Psoas muscle (tissue), 8 donors: ENCODE measurements around the gene PREP. TPM values are rescaled to one million over a fixed set of nuclear protein-coding genes. Genes with fewer than 3 reads are reported as not detected.

ENCODE experiments used
- ATAC-seq, 4 donors: fragments of 200-7000 bp; cut with Tn5 transposase; one replicate each; pipeline ENCODE4 v1.9.1; 2020; ENCODE audit warnings: moderate library complexity in 3 of 4, mild to moderate bottlenecking in 2 of 4
- DNase-seq, 2 donors: peaks; one replicate each; pipeline ENCODE4 v3.0.0-alpha.2; 2020
- H3K27ac ChIP-seq: fragments of 200-600 bp; one replicate; pipeline ENCODE4 v1.8.0; 2022
- H3K27me3 ChIP-seq, 3 donors: fragments of 200-600 bp in 1 of 3; one replicate each; pipeline versions ENCODE4 v1.6.1 to v1.8.0; 2013 to 2022; ENCODE audit warnings: low read length in 2 of 3, mild to moderate bottlenecking in 2 of 3, moderate library complexity in 1 of 3; ENCODE audit not compliant: insufficient read depth in 3 of 3
- H3K36me3 ChIP-seq, 2 donors: fragments of 200-600 bp in 1 of 2; one replicate each; pipeline versions ENCODE4 v1.6.1 to v1.8.0; 2013 to 2022; ENCODE audit warnings: low read depth in 1 of 2, mild to moderate bottlenecking in 1 of 2, moderate library complexity in 1 of 2; ENCODE audit not compliant: insufficient read depth in 1 of 2
- H3K4me1 ChIP-seq: fragments of 200-600 bp; one replicate; pipeline ENCODE4 v1.8.0; 2022
- H3K4me3 ChIP-seq: fragments of 200-600 bp; one replicate; pipeline ENCODE4 v1.8.0; 2022; ENCODE audit warnings: mild to moderate bottlenecking
- H3K9me3 ChIP-seq: fragments of 200-600 bp; one replicate; pipeline ENCODE4 v1.8.0; 2022
- CTCF ChIP-seq: fragments of 200-600 bp; IDR thresholded peaks from one replicate; pipeline ENCODE4 v1.8.0; 2022; ENCODE audit warnings: antibody characterized with exemption
- WGBS, 3 donors: extraction: QIAGEN DNeasy Blood & Tissue Kit; methylation state at CpG; one replicate each; pipeline versions ENCODE4 v1.1.6 to v1.1.7; 2013; 5-methylcytosine and 5-hydroxymethylcytosine counted together
- intact Hi-C, 2 donors: fragments of 100-400 bp; cut with DNase I; formaldehyde crosslinking; loops; one replicate each; pipeline versions ENCODE4 v1.11.0 to v1.14.2; 2022
- polyA plus RNA-seq, 3 donors: library from polyadenylated mRNA; stranded (reverse); fragments of 200-250 nt; gene quantifications; one replicate each; pipeline ENCODE4 v1.2.3, GENCODE V29; 2013
- total RNA-seq, 4 donors: library from RNA; stranded (reverse); fragmentation: NEBNext Ultra II Directional in 2 of 4; extraction: Animal tissue kit (Norgen Biotek cat#: 25700) in 2 of 4; gene quantifications; one replicate each; pipeline versions ENCODE4 v1.2.1 to v1.2.4, GENCODE V29; 2021 to 2023
- donor health status: healthy with polysubstance abuse.
- donor health status: DM: no; HTN: no; CAD: no; lungs with moderate emphysema.
- donor health status: Bipolar disorder and iron deficiency.
- donor health status: healthy.
- donor health status: DM: yes; HTN: yes; CAD: no.
- donor health status: DM: no; HTN: no; CAD: no.
- donor health status: DM: no; HTN: no; CAD: no.
- donor health status: DM: yes; HTN: yes; CAD: no.

Gene PREP
- total and polyA plus RNA-seq, 7 donors = 31.4 to 67.0 (median 50.1) TPM

GRCh38 chr6:105313211-105313610 is 89.7 kb downstream of the PREP start:
- no peaks in the 10 kb centered on the region for H3K27me3 ChIP-seq
- ATAC-seq (no peak), DNase-seq (no peak)
- peaks cover 0 to 34% of the 10 kb centered on the region in 2 donors for H3K36me3 ChIP-seq
- no peak for TF ChIP-seq CTCF
- H3K4me3 ChIP-seq = no peak overlapping the region
- no peak overlapping the region for H3K27ac ChIP-seq
- H3K9me3 ChIP-seq = no peaks in the 10 kb centered on the region
- H3K4me1 ChIP-seq = peaks cover 11% of the 10 kb centered on the region
- 23 to 37% (median 25%) methylated on average over 4 of the region's 4 CpGs for WGBS, 3 donors
- intact Hi-C loops = no loop called here

- ATAC-seq = no peak
- Histone ChIP-seq H3K4me3 (no peak overlapping the region), H3K36me3 (peaks cover 0 to 41% of the 10 kb centered on the region in 2 donors), H3K27me3 (no peaks in the 10 kb centered on the region), H3K27ac (no peak overlapping the region), H3K9me3 (no peaks in the 10 kb centered on the region), H3K4me1 (no peaks in the 10 kb centered on the region)
- WGBS, 3 donors = 89 to 96% (median 90%) methylated on average over 3 of the region's 3 CpGs
- intact Hi-C loops = no loop called here
- no peak for DNase-seq
- TF ChIP-seq CTCF = no peak
These were observed 91.9 kb downstream of the PREP start for GRCh38 chr6:105310947-105311346.

GRCh38 chr6:105310371-105310770 is 92.5 kb downstream of the PREP start:
- Histone ChIP-seq H3K27me3 (no peaks in the 10 kb centered on the region), H3K4me3 (no peak overlapping the region), H3K27ac (no peak overlapping the region), H3K9me3 (no peaks in the 10 kb centered on the region), H3K4me1 (no peaks in the 10 kb centered on the region), H3K36me3 (peaks cover 0 to 38% of the 10 kb centered on the region in 2 donors)
- WGBS, 3 donors = 79 to 89% (median 82%) methylated on average over 1 of the region's 1 CpG
- ATAC-seq (no peak), DNase-seq (no peak)
- intact Hi-C loops = no loop called here
- TF ChIP-seq CTCF = no peak

GRCh38 chr6:105308840-105309239 is 94.0 kb downstream of the PREP start:
- 72 to 85% (median 81%) methylated on average over 5 of the region's 5 CpGs for WGBS, 3 donors
- H3K27me3 ChIP-seq = no peaks in the 10 kb centered on the region
- H3K27ac ChIP-seq = no peak overlapping the region
- H3K36me3 ChIP-seq = peaks cover 0 to 30% of the 10 kb centered on the region in 2 donors
- H3K4me3 ChIP-seq = no peak overlapping the region
- no peak for TF ChIP-seq CTCF
- ATAC-seq (no peak), DNase-seq (no peak)
- H3K4me1 ChIP-seq = no peaks in the 10 kb centered on the region
- H3K9me3 ChIP-seq = no peaks in the 10 kb centered on the region
- intact Hi-C loops = no loop called here

GRCh38 chr6:105305521-105305920 is 97.4 kb downstream of the PREP start:
- no peaks in the 10 kb centered on the region for H3K27me3 ChIP-seq
- intact Hi-C loops = no loop called here
- ATAC-seq = no peak
- no peak for TF ChIP-seq CTCF
- H3K36me3 ChIP-seq = peaks cover 0 to 19% of the 10 kb centered on the region in 2 donors
- no peaks in the 10 kb centered on the region for H3K9me3 ChIP-seq
- no peak for DNase-seq
- H3K4me1 ChIP-seq = peaks cover 22% of the 10 kb centered on the region
- 68 to 81% (median 71%) methylated on average over 1 of the region's 1 CpG for WGBS, 3 donors
- no peak overlapping the region for H3K4me3 ChIP-seq
- no peak overlapping the region for H3K27ac ChIP-seq
